OCI-LY7 (cell line): Measurements from ENCODE around the gene EPS8L3. TPM values are rescaled to one million over a fixed set of nuclear protein-coding genes. Genes with fewer than 3 reads are reported as not detected.

ENCODE experiments used
- BruUV-seq: library from RNA; stranded (reverse); fragments of 400-500 nt; replicated peaks from 2 replicates; lab custom pipeline; 2021; lab: Mats Ljungman, UMichigan
- CTCF ChIA-PET: fragments of 300-600 bp; sonication (Branson Sonifier 250); formaldehyde crosslinking; loops from one replicate; lab custom pipeline; 2022; ENCODE audit warnings: antibody characterized with exemption; ENCODE audit not compliant: unreplicated experiment; lab: Charles Lee
- POLR2A ChIA-PET: fragments of 300-600 bp; sonication (Branson Sonifier 250); formaldehyde crosslinking; loops from one replicate; lab custom pipeline; 2022; ENCODE audit warnings: antibody characterized with exemption; lab: Charles Lee
- DNase-seq: peaks from one replicate; pipeline ENCODE4 v3.0.0-alpha.2; 2015; ENCODE audit warnings: low spot score
- H2AFZ ChIP-seq: fragments of 200-600 bp; sonication (generic), shearing (Covaris generic); 2 replicates; pipeline ENCODE4 v1.6.1; 2014; ENCODE audit warnings: mild to moderate bottlenecking, antibody characterized with exemption, low read length, moderate library complexity
- H3K27ac ChIP-seq: fragments of 200-600 bp; sonication (generic); 2 replicates; pipeline ENCODE4 v1.5.1; 2014; ENCODE audit warnings: mixed run types, low read depth, mild to moderate bottlenecking, moderate library complexity, low read length, inconsistent platforms; ENCODE audit not compliant: poor library complexity, severe bottlenecking
- H3K36me3 ChIP-seq: fragments of 200-600 bp; sonication (generic); 2 replicates; pipeline ENCODE4 v1.6.1; 2014; ENCODE audit warnings: mild to moderate bottlenecking, antibody characterized with exemption, low read length, moderate library complexity, mixed read lengths; ENCODE audit not compliant: insufficient read depth
- H3K4me1 ChIP-seq: fragments of 200-600 bp; sonication (generic); 2 replicates; pipeline ENCODE4 v1.5.1; 2014; ENCODE audit warnings: mild to moderate bottlenecking, low read length; ENCODE audit not compliant: insufficient read depth, poor library complexity, severe bottlenecking
- H3K4me2 ChIP-seq: fragments of 200-600 bp; sonication (generic); 2 replicates; pipeline ENCODE4 v1.6.1; 2014; ENCODE audit warnings: mild to moderate bottlenecking, low read length
- H3K4me3 ChIP-seq: fragments of 200-600 bp; sonication (generic); 2 replicates; pipeline ENCODE4 v1.5.1; 2014; ENCODE audit warnings: mild to moderate bottlenecking, low read depth, low read length; ENCODE audit not compliant: poor library complexity, severe bottlenecking
- H3K79me2 ChIP-seq: fragments of 200-600 bp; sonication (generic); 2 replicates; pipeline ENCODE4 v1.6.1; 2016; ENCODE audit warnings: low read depth, mild to moderate bottlenecking, low read length, moderate library complexity, mixed read lengths; ENCODE audit not compliant: insufficient read depth
- H3K9me2 ChIP-seq: fragments of 200-600 bp; sonication (generic); 2 replicates; pipeline ENCODE4 v1.6.1; 2016; ENCODE audit warnings: mild to moderate bottlenecking, low read length, mixed read lengths; ENCODE audit not compliant: insufficient read depth
- H3K9me3 ChIP-seq: fragments of 200-600 bp; sonication (generic); 2 replicates; pipeline ENCODE4 v1.6.1; 2014; ENCODE audit warnings: mild to moderate bottlenecking, mixed run types, low read length, mixed read lengths
- H4K20me1 ChIP-seq: fragments of 200-600 bp; sonication (generic); 2 replicates; pipeline ENCODE4 v1.6.1; 2014; ENCODE audit warnings: mild to moderate bottlenecking, antibody characterized with exemption, low read length, moderate library complexity, mixed read lengths; ENCODE audit not compliant: insufficient read depth
- EZH2phosphoT487 ChIP-seq: fragments of 200-600 bp; sonication (generic); IDR thresholded peaks from 2 replicates; pipeline ENCODE4 v1.6.1; 2018; ENCODE audit warnings: low read depth, borderline replicate concordance, mild to moderate bottlenecking, mixed run types, antibody characterized with exemption, low read length, moderate library complexity, mixed read lengths
- intact Hi-C: fragments of 100-400 bp; cut with micrococcal nuclease; formaldehyde crosslinking; loops from one replicate; pipeline ENCODE4 v1.10.0; 2022; ENCODE audit not compliant: unreplicated experiment
- total RNA-seq, 2 experiments: library from RNA; depleted of rRNA in 1 of 2; stranded (reverse); fragments of >200 nt in 1 of 2; shearing (Covaris generic) in 1 of 2; gene quantifications; 2 replicates each; pipeline ENCODE4 v1.2.3, GENCODE V29; 2014 to 2022
- TF ChIP-seq, protein P1 (sequence below): fragments of 200-600 bp; sonication (generic); conservative IDR thresholded peaks from 2 replicates; pipeline ENCODE4 v1.5.1; 2014; ENCODE audit warnings: mild to moderate bottlenecking, antibody characterized with exemption, low read length, moderate library complexity, mixed read lengths

The EPS8L3 gene
- total RNA-seq, 2 experiments from 2014 or later: not detected

DNA sequence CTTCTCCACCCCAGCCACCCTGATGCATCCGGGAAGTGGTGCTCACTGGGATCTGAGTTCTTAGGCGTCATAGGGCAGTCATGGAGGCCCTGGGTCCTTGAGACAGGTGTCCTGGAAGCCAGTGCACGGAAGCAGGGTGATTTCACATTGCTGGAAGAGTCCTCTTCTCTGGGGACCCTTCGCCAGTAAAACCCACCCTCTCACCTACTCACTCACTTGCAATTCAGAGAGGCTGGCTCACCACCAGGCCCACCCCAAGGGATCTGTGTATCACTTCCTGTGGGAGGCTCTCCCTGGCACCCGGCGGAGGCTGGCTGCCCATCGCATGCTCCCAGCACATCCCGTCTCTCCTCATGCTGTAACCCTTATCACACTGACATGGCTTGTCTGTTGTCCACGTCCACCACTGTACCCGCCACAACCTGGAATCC, 40.2 kb upstream of the EPS8L3 start:
- no peak for TF ChIP-seq EZH2phosphoT487
- TF ChIP-seq, protein P1, sequence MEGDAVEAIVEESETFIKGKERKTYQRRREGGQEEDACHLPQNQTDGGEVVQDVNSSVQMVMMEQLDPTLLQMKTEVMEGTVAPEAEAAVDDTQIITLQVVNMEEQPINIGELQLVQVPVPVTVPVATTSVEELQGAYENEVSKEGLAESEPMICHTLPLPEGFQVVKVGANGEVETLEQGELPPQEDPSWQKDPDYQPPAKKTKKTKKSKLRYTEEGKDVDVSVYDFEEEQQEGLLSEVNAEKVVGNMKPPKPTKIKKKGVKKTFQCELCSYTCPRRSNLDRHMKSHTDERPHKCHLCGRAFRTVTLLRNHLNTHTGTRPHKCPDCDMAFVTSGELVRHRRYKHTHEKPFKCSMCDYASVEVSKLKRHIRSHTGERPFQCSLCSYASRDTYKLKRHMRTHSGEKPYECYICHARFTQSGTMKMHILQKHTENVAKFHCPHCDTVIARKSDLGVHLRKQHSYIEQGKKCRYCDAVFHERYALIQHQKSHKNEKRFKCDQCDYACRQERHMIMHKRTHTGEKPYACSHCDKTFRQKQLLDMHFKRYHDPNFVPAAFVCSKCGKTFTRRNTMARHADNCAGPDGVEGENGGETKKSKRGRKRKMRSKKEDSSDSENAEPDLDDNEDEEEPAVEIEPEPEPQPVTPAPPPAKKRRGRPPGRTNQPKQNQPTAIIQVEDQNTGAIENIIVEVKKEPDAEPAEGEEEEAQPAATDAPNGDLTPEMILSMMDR: no peak
- Histone ChIP-seq H3K27ac (no peak overlapping the region), H4K20me1 (no peaks in the 10 kb centered on the region), H3K9me3 (no peaks in the 10 kb centered on the region), H3K4me2 (no peak overlapping the region), H3K79me2 (no peaks in the 10 kb centered on the region), H3K9me2 (no peaks in the 10 kb centered on the region), H3K4me1 (no peaks in the 10 kb centered on the region), H2AFZ (no peak overlapping the region), H3K36me3 (no peaks in the 10 kb centered on the region), H3K4me3 (no peak overlapping the region)
- intact Hi-C loops: no loop called here
- ChIA-PET POLR2A (no interaction called here), CTCF (no interaction called here)
- no TSS peak for BruUV-seq
- DNase-seq: no peak

DNA sequence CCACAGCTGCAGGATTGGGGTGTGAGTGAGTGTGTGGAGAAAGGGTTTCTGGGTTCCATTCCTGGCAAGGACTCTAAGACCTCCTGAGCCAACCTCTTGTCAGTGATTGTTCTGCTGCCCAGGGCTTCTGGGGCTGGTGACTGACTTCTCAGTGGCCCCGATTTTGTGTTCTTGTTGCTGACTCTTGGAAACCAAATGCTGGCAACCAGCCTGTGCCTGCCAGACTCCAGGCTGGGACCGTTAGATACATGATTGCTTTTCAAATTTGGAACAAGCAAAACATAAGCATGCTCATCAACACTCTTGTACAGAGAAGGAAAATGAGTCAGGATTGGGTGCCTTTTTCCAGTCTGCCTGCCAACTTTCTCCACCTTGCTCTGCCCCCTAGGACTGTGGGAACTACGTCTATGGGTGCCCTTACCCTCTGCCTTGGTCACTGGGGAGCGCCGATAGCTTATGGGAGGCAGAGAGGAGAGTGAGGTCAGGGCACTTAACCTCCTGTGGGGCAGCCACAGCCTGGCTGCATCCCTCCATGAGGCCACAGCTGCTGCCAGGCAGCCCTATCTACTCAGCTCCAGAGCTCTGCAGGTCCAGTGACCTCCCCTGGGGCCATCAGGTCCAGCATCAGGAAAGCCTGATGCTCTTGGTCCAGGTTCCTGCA, 39.3 kb upstream of the EPS8L3 start:
- H3K4me3 ChIP-seq: no peak overlapping the region
- intact Hi-C loops: no loop called here
- no peak for TF ChIP-seq EZH2phosphoT487
- TF ChIP-seq, protein P1: no peak
- no peaks in the 10 kb centered on the region for H3K4me1 ChIP-seq
- H3K9me2 ChIP-seq: no peaks in the 10 kb centered on the region
- ChIA-PET POLR2A (interaction anchor here (1.3 kb wide), 1 partner anchor 11 kb away, joined by 3 read pairs; no protein-coding TSS in a partner anchor), CTCF (no interaction called here)
- no TSS peak for BruUV-seq
- H3K36me3 ChIP-seq: no peaks in the 10 kb centered on the region
- no peak overlapping the region for H2AFZ ChIP-seq
- no peaks in the 10 kb centered on the region for H3K9me3 ChIP-seq
- H4K20me1 ChIP-seq: no peaks in the 10 kb centered on the region
- no peaks in the 10 kb centered on the region for H3K79me2 ChIP-seq
- DNase-seq: no peak
- no peak overlapping the region for H3K27ac ChIP-seq
- H3K4me2 ChIP-seq: no peak overlapping the region
